Gastroesophageal sphincter (tissue), 3 donors: ENCODE results near the gene NOS3.

Source experiments
- POLR2A ChIP-seq, 2 donors: fragments of 450-650 bp; IDR thresholded peaks; one replicate each; pipeline ENCODE4 v1.6.1; 2017; ENCODE audit warnings: antibody characterized with exemption in 2 of 2, mild to moderate bottlenecking in 2 of 2, moderate library complexity in 1 of 2
- TF ChIP-seq, protein P1 (sequence below), 4 experiments: fragments of 200-600 bp in 2 of 4; fragments of 450-650 bp in 2 of 4; sonication (generic) in 1 of 4; IDR thresholded peaks; one replicate each; pipeline ENCODE4 v1.5.1; 2017 to 2019; ENCODE audit warnings: antibody characterized with exemption in 4 of 4, mild to moderate bottlenecking in 2 of 4, moderate library complexity in 2 of 4

- TF ChIP-seq, protein P1, sequence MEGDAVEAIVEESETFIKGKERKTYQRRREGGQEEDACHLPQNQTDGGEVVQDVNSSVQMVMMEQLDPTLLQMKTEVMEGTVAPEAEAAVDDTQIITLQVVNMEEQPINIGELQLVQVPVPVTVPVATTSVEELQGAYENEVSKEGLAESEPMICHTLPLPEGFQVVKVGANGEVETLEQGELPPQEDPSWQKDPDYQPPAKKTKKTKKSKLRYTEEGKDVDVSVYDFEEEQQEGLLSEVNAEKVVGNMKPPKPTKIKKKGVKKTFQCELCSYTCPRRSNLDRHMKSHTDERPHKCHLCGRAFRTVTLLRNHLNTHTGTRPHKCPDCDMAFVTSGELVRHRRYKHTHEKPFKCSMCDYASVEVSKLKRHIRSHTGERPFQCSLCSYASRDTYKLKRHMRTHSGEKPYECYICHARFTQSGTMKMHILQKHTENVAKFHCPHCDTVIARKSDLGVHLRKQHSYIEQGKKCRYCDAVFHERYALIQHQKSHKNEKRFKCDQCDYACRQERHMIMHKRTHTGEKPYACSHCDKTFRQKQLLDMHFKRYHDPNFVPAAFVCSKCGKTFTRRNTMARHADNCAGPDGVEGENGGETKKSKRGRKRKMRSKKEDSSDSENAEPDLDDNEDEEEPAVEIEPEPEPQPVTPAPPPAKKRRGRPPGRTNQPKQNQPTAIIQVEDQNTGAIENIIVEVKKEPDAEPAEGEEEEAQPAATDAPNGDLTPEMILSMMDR (IDR thresholded peaks at IDR 0.05) = no peak
- no peak for TF ChIP-seq POLR2A (IDR thresholded peaks at IDR 0.05)
Measured at GRCh38 chr7:150945171-150945852, 45.5 kb upstream of the NOS3 start.
